Colonic mucosa (tissue), 4 donors: ENCODE measurements around the gene SPSB2. TPM values are rescaled to one million over a fixed set of nuclear protein-coding genes. Genes with fewer than 3 reads are reported as not detected.
A peak's percentile ranks its signal among the peaks of the same experiment; 100 is the strongest.

Experiments used
- DNase-seq: peaks from one replicate; pipeline ENCODE4 v3.0.0-alpha.2; 2020
- H3K27ac ChIP-seq: fragments of 200-600 bp; one replicate; pipeline ENCODE4 v1.8.0; 2021
- H3K27me3 ChIP-seq: fragments of 200-600 bp; one replicate; pipeline ENCODE4 v1.8.0; 2021
- H3K36me3 ChIP-seq: fragments of 200-600 bp; one replicate; pipeline ENCODE4 v1.8.0; 2021
- H3K4me1 ChIP-seq: fragments of 200-600 bp; one replicate; pipeline ENCODE4 v1.8.0; 2021; ENCODE audit warnings: mild to moderate bottlenecking
- H3K4me3 ChIP-seq: fragments of 200-600 bp; one replicate; pipeline ENCODE4 v1.8.0; 2021
- H3K9ac ChIP-seq, 2 donors: one replicate each; pipeline ENCODE4 v1.7.0; 2013; ENCODE audit warnings: control low read depth in 2 of 2, low read depth in 2 of 2, low read length in 2 of 2
- H3K9me3 ChIP-seq: fragments of 200-600 bp; one replicate; pipeline ENCODE4 v1.8.0; 2021
- CTCF ChIP-seq: fragments of 200-600 bp; IDR thresholded peaks from one replicate; pipeline ENCODE4 v1.8.0; 2022; ENCODE audit warnings: antibody characterized with exemption, mild to moderate bottlenecking
- intact Hi-C: fragments of 100-400 bp; cut with DNase I; formaldehyde crosslinking; loops from one replicate; pipeline ENCODE4 v1.14.1; 2022
- total RNA-seq, 2 donors: library from RNA; stranded (reverse); fragmentation: NEBNext Ultra II Directional in 1 of 2; extraction: Animal tissue kit (Norgen Biotek cat#: 25700) in 1 of 2; gene quantifications; one replicate each; pipeline ENCODE4 v1.2.1, GENCODE V29; 2021
- donor health status: healthy.
- donor health status: DM: no; HTN: no; CAD: no.
- donor health status: DM: no; HTN: no; CAD: no.

The SPSB2 gene
- total RNA-seq, 2 donors from 2014 or later, result 8.4 to 19.8 TPM

GRCh38 chr12:6825398-6826124, 47.5 kb downstream of the SPSB2 start:
- intact Hi-C loops, result loop anchor here (5.0 kb wide), 1 partner anchor 73 kb away; the partner anchor contains the start of gene MLF2
- H3K9ac ChIP-seq, result peak overlapping the region in 1 of 2 donors; percentile 5
- peak; percentile 93 for TF ChIP-seq CTCF
- H3K27me3 ChIP-seq, result peaks cover 29% of the 10 kb centered on the region
- H3K4me1 ChIP-seq, result no peaks in the 10 kb centered on the region
- no peaks in the 10 kb centered on the region for H3K36me3 ChIP-seq
- H3K4me3 ChIP-seq, result no peak overlapping the region
- no peaks in the 10 kb centered on the region for H3K9me3 ChIP-seq
- peak; percentile 91 for DNase-seq
- H3K27ac ChIP-seq, result no peak overlapping the region

- no peak for TF ChIP-seq CTCF
- Histone ChIP-seq H3K27ac (no peak overlapping the region), H3K4me1 (no peaks in the 10 kb centered on the region), H3K36me3 (no peaks in the 10 kb centered on the region), H3K27me3 (peaks cover 29% of the 10 kb centered on the region), H3K9ac (no peak overlapping the region), H3K4me3 (no peak overlapping the region), H3K9me3 (no peaks in the 10 kb centered on the region)
- intact Hi-C loops, result loop anchor here (5.0 kb wide), 2 partner anchors 73 to 88 kb away; partner anchors contain the start of gene MLF2
- DNase-seq, result no peak
These were observed 48.2 kb downstream of the SPSB2 start for GRCh38 chr12:6824901-6825381.

- Histone ChIP-seq H3K4me1 (no peaks in the 10 kb centered on the region), H3K9me3 (no peaks in the 10 kb centered on the region), H3K9ac (no peak overlapping the region), H3K27ac (no peak overlapping the region), H3K36me3 (no peaks in the 10 kb centered on the region), H3K27me3 (peaks cover 23% of the 10 kb centered on the region), H3K4me3 (no peak overlapping the region)
- no peak for TF ChIP-seq CTCF
- DNase-seq, result no peak
- intact Hi-C loops, result loop anchor here (5.0 kb wide), 1 partner anchor 87 kb away; no protein-coding TSS in a partner anchor
These were observed 48.9 kb downstream of the SPSB2 start for GRCh38 chr12:6824085-6824775.

DNA sequence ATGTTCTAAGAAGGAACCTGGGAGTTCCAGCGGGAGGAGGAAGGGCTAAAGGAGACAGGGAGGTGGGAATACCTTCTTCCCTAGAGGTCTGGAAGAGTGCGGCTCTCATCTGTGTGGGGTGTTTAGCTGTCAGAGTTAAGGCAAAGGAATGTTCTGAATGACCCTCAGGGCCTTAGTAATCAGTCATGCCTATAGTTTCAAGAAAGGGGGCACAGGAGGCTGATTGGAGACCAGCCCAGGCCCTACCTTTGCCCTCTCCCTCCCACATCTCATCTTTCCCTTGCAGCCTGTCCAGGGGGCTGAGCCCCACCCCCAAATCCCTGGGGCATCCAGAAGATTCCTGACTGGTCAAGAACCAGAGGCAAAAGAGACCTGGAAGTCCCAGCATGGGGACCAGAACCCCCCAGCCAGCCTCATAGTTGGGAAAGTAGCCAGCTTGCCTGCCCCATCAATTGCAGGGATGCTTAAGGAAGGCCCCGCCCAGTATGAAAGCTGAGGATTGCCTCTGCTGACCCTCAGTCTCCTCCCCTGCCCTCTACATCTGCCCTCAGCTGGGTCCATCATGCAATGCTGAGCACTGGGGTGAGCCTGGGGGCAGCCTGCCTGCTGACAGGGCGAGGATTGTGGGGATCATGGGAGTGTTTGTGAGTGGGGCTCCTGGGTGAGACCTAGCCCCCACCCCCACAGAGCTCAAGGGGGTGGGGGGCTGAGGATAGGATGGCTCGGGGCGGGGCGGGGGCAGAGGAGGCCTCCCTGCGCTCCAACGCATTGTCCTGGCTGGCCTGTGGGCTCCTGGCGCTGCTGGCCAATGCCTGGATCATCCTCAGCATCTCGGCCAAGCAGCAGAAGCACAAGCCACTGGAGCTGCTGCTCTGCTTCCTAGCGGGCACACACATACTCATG, 49.7 kb downstream of the SPSB2 start:
- no peak overlapping the region for H3K4me3 ChIP-seq

More for the DNA sequence above, 49.7 kb downstream of the SPSB2 start:
- peaks cover 16% of the 10 kb centered on the region for H3K27me3 ChIP-seq
- H3K4me1 ChIP-seq, result no peaks in the 10 kb centered on the region
- TF ChIP-seq CTCF, result no peak
- no peaks in the 10 kb centered on the region for H3K9me3 ChIP-seq
- H3K27ac ChIP-seq, result no peak overlapping the region
- intact Hi-C loops, result loop anchor here (5.0 kb wide), 1 partner anchor 86 kb away; no protein-coding TSS in a partner anchor
- H3K9ac ChIP-seq, result no peak overlapping the region
- no peak for DNase-seq
- H3K36me3 ChIP-seq, result no peaks in the 10 kb centered on the region
